Stimulated activated CD4-positive, alpha-beta T cell treated with anti-CD3 and anti-CD28 coated beads, Interleukin-12 subunit alpha, Interleukin-12 subunit beta, amount 100 ng/mL, for 48 hours (primary cell): ENCODE data around the gene MAX.
"Not testable (repeated sequence)": the region's sequence is repeated elsewhere in the genome, so short reads cannot be mapped to it uniquely, and the experiment has no call there.

Source experiments
- DNase-seq, 3 donors: peaks; one replicate each; pipeline ENCODE4 v3.0.0-alpha.2; 2020; ENCODE audit warnings: low read depth in 2 of 3, low spot score in 1 of 3

Gene MAX

DNA sequence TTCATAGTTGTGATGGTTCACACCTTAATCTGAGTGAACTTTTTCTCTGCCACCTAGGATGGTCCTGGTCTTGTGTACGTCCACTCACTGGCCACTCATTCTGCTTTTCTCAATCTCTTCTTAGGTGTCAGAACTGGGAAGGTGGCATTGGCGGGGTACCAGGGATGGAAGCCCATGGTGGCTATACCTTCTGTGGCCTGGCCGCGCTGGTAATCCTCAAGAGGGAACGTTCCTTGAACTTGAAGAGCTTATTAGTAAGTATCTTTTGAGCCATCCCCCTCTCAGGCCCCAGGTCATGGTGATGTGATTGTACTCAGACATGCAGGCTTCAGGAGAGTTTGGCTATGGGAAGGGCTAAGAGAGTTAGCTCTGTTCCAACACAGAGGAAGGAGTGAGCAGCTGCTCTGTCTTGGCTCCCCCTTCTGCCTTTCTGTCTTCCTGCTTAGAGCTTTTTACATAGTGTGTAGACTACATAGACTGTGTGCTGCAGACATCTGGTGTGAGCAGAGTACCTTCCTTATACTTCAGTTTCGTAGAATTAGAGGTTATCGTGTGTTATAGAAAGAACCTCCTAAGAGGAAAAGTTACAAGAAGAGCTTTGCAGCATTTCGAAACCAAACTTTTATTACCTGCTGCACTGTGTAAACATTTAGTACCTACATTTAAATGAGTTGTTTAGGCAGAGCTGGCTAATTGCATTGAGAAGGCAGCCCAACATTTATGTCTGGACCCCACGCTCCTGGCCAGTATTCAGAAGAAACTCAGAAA is 61.5 kb downstream of the MAX start:
- no peak for DNase-seq

DNA sequence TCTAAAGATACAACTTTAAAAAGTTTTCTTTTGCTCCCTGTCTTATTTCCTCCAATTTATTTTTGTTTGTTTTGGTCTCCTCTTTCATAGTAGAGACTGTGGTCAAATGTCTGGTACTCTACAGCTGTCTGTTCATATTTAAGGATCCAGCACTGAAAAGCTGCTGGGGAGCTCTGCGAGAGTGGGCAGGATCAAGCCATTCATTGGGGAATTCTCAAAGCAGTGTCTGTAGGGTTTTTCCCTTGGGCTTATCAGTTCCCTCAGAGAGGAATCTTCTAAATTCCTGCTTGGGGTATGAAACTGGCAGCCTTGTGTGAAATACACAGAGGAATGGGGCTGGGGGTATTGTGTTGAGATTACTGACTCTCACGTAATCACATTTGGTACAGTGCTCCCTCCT is 63.4 kb downstream of the MAX start:
- DNase-seq, result no peak

GRCh38 chr14:65035049-65035448 is 67.3 kb downstream of the MAX start:
- no peak for DNase-seq

- no peak for DNase-seq
Measured at GRCh38 chr14:65034021-65034420, 68.3 kb downstream of the MAX start.

DNA sequence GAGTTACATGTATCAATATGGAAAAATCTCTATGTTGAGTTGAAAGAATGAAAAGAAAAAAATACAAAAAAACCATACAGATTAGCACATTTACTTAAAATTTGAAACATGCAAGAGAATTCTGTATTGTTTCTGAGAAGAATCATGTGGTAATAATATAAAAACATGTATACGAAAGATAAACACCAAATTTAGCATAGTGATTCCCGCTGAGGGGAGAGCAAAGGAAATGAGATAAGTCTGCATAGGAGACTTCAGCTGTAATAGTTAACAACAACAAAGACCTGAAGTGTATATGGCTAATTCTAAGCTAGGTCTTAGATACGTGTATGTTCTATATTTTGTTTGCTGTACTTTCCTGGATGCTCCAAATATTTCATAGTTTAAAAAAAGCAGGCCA is 69.1 kb downstream of the MAX start:
- DNase-seq, result no peak

DNA sequence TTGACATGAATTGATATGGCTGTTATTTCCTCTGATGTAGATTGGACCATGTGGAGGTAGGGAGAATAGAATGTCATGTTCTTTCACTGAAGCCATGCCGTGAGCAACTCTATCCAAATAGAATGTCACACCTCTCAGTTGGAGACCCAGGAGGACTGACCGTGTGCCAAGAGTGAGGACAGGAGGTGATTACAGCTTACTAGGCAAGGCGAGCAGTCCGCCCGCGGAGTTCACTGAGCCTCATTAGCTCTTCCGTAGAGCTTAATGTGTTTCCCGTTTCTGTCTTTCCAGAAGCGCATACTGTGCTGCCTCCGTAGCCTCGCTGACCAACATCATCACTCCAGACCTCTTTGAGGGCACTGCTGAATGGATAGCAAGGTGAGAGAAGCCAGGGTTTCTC is 70.0 kb downstream of the MAX start:
- DNase-seq, result no peak

DNA sequence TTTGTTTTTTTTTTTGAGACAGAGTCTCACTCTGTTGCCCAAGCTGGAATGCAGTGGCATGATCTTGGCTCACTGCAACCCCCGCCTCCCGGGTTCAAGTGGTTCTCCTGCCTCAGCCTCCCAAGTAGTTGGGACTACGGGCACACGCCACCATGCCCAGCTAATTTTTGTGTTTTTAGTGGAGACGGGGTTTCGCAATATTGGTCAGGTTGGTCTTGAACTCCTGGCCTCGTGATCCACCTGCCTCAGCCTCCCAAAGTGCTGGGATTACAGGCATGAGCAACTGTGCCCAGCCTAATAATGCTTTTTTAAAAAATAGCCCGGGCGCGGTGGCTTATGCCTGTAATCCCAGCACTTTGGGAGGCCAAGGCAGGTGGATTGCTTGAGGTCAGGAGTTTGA is 71.0 kb downstream of the MAX start:
- not testable (repeated sequence) for DNase-seq

- DNase-seq, result no peak
Measured at GRCh38 chr14:65028937-65029336, 73.4 kb downstream of the MAX start.

DNA sequence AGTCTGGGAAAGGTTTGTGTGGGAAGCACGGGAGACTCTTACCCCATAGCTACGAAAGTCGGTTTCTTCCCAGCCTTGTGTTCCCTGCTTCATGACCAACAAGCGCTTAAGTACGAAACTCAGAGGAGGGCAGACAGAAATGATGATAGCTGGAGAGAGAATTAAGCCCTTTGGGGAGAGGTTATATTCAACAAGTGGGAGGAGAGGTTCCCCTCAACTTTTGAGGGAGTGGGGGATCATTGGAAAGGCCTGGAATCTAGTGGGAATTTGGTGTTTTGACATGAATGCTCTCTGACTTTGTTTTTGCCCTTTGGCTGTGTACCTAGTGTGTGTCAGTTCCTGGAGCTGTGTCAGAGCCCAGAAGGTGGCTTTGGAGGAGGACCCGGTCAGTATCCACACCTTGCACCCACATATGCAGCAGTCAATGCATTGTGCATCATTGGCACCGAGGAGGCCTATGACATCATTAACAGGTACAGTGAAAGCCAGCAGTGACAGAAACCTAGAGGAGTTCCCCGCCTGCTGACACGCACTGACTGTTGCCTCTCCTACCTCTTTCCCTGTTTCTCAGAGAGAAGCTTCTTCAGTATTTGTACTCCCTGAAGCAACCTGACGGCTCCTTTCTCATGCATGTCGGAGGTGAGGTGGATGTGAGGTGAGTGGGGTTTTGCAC is 75.1 kb downstream of the MAX start:
- DNase-seq, result no peak

GRCh38 chr14:65026526-65026925 is 75.8 kb downstream of the MAX start:
- DNase-seq, result no peak

GRCh38 chr14:65025818-65026217 is 76.5 kb downstream of the MAX start:
- DNase-seq, result no peak
